HEK293T (cell line): Measurements from ENCODE around the gene KCNK6.

Experiments
- BHLHE40 ChIP-seq: fragments of 450-650 bp; IDR thresholded peaks from 2 replicates; pipeline ENCODE4 v1.6.1; 2016; ENCODE audit warnings: mild to moderate bottlenecking, moderate library complexity, borderline replicate concordance
- CTBP1 ChIP-seq: fragments of 450-650 bp; IDR thresholded peaks from 2 replicates; pipeline ENCODE4 v1.6.1; 2016; ENCODE audit warnings: borderline replicate concordance
- ELF4 ChIP-seq: fragments of 450-650 bp; IDR thresholded peaks from 2 replicates; pipeline ENCODE4 v1.6.1; 2017; ENCODE audit warnings: antibody characterized with exemption
- FOXA1 ChIP-seq: fragments of 450-650 bp; IDR thresholded peaks from 2 replicates; pipeline ENCODE4 v1.6.1; 2016; ENCODE audit warnings: mild to moderate bottlenecking
- FOXK2 ChIP-seq: fragments of 450-650 bp; IDR thresholded peaks from 2 replicates; pipeline ENCODE4 v1.6.1; 2016; ENCODE audit warnings: mild to moderate bottlenecking
- FOXM1 ChIP-seq: fragments of 450-650 bp; IDR thresholded peaks from 2 replicates; pipeline ENCODE4 v1.6.1; 2017; ENCODE audit warnings: mild to moderate bottlenecking, borderline replicate concordance
- HDGF ChIP-seq: fragments of 450-650 bp; IDR thresholded peaks from 2 replicates; pipeline ENCODE4 v1.6.1; 2017; ENCODE audit warnings: antibody characterized with exemption, borderline replicate concordance
- LEF1 ChIP-seq: fragments of 450-650 bp; IDR thresholded peaks from 2 replicates; pipeline ENCODE4 v1.6.1; 2017; ENCODE audit warnings: mild to moderate bottlenecking, borderline replicate concordance
- NFRKB ChIP-seq: fragments of 450-650 bp; IDR thresholded peaks from 2 replicates; pipeline ENCODE4 v1.6.1; 2016; ENCODE audit warnings: mild to moderate bottlenecking, moderate library complexity
- SUZ12 ChIP-seq: fragments of 450-650 bp; IDR thresholded peaks from 2 replicates; pipeline ENCODE4 v1.6.1; 2016; ENCODE audit warnings: mild to moderate bottlenecking
- TARDBP ChIP-seq: fragments of 450-650 bp; IDR thresholded peaks from 2 replicates; pipeline ENCODE4 v1.6.1; 2016
- ZNF384 ChIP-seq: fragments of 450-650 bp; IDR thresholded peaks from 2 replicates; pipeline ENCODE4 v1.6.1; 2016

DNA sequence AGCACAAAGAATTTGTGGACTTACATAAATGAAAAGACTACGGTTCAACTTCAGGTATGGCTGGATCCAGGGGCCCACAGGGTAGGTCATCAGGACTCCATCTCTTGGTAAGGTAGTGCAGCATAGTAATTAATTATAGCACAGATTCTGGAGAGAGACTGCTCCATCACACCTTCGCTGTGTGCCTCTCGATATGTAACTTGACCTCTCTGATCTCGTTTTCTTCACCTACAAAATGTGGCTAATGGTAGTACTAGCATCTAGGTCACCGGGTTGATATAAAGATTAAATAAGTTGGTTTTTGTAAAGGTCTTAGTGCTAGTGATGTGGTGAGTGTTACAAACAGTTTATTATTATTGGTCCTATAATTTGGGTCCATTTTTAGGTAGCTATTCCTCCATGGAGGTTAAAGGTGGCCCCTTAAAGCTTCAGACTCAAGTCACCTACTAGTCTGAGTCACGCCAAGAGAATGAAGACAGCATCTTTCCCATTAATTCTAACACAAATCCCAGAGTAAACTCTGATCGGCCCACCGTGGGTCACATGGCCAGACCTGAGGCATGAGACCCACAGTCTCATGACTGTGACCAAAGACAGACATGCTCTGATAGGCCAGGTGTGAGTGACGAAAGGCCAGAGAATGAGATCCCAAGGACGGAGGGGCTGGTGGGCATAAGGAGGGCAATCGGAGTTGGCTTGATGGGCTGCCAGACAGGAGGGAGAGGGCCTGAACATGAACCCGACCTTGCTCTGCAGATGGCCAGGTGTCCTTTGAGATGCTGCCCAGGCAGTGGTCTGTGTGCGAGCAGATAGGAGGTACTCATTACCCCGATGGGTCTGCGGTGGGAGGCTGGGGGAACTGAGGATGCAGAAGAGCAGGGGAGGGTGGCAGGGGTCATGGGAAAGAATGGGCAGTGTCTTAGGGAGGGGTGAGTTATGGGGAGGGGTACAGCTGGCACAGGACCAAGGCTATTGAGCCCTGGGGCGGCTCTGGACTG is 36.4 kb downstream of the KCNK6 start:
- TF ChIP-seq FOXA1: no peak
- TF ChIP-seq BHLHE40: no peak
- TF ChIP-seq CTBP1: no peak
- no peak for TF ChIP-seq FOXM1
- no peak for TF ChIP-seq HDGF
- no peak for TF ChIP-seq NFRKB
- TF ChIP-seq SUZ12: no peak
- TF ChIP-seq FOXK2: no peak
- TF ChIP-seq LEF1: no peak
- TF ChIP-seq ELF4: no peak
- TF ChIP-seq ZNF384: no peak
- TF ChIP-seq TARDBP: no peak
